ENCODE measurements around the gene NEK1.

GRCh38 chr4:169416461-169416860 is 195.9 kb downstream of the NEK1 start:
- no peak for TF ChIP-seq POLR2AphosphoS5 (IDR thresholded peaks at IDR 0.05; ENCODE audit: low read depth, low read length)
- TF ChIP-seq POLR2A (IDR thresholded peaks at IDR 0.05; ENCODE audit: low read depth, low read length), result no peak
- no peak for TF ChIP-seq TAF1 (IDR thresholded peaks at IDR 0.05; ENCODE audit: borderline replicate concordance, low read depth, low read length)
